ENCODE measurements around the gene PRSS8.
A peak's percentile ranks its signal among the peaks of the same experiment; 100 is the strongest.
"Not testable (repeated sequence)": the region's sequence is repeated elsewhere in the genome, so short reads cannot be mapped to it uniquely, and the experiment has no call there.

The PRSS8 gene

DNA sequence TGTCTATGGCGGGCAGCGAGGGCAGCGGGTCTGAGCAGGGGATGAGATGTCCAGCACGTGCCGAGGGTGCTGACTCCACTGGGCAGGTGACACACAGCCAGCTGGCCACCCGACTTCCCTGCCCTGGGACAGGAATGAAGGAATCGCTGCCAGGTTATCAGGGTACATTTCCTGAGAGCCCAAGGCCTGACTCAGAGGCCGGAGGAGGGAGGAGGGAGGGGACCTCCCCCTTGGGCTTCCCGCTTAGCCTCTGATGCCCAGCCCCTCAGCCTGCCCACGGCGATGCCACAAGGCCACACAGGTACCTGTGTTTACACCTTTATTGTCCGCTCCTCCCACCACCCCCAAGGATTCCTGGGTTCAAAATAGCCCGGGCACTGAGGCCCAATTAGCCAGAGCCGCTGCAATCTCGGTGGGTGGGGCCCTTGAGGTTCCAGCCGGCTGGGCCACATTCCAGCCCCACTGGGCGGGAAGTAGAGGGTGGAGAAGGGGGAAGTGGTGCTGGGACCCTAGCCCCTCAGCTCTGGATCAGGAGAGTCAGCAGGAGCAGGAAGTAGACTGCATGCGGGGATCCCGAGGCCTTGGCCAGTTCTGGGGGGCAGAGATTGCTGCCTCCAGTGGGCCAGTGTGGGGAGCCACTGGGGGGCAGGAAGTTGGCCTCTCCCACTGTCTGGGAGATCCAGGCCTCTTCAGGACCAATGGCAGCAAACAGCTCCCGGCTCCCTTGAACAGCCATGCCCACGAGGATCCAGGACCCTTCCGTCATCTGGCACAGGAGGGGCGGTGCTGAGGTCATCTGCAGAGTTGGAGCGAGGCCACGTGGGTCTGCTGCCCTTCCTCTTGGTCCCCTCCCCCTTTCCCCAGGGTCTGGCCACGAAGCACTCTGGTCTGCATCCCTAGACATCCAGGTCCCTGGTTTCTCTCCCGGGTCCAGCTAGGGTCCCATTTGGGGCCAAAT, 3.4 kb upstream of the PRSS8 start:
- DNase-seq (ENCODE audit: low spot score in 2 of 2), result no peak
- in situ Hi-C loops (cut with MboI; ENCODE audit: low sequenced_read_pairs), result no loop called here
- Histone ChIP-seq H3K4me3 (no peak overlapping the region), H3K36me3 (replicated peaks) (no peaks in the 10 kb centered on the region), H3K4me1 (peaks cover 26% of the 10 kb centered on the region), H3K9me3 (no peaks in the 10 kb centered on the region), H3K27me3 (ENCODE audit: low read depth) (no peaks in the 10 kb centered on the region)

DNA sequence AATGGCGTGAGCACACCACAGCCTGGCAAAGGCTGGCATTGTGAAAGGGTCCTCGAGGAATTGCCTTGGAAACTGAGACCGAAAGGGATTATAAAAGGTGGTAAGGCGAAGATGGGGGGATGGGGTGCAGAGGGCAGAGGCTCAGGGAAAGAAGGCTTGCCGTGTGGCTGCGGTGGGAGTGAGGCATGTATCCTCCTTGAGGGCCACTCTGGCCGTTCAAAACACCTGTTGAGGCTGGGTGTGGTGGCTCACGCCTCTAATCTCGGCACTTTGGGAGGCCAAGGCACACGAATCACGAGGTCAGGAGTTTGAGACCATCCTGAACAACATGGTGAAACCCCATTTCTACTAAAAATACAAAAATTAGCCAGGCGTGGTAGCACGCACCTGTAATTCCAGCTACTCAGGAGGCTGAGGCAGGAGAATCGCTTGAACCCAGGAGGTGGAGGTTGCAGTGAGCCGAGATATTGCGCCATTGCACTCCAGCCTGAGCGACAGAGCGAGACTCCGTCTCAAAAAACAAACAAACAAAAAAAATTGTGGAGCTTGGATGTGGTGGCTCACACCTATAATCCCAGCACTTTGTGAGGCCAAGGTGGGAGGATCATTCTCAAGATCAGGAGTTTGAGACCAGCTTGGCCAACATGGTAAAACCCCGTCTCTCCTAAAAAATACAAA, 1.4 kb upstream of the PRSS8 start:
- DNase-seq (ENCODE audit: low spot score in 2 of 2); H3K4me3 ChIP-seq; in situ Hi-C loops (cut with MboI; ENCODE audit: low sequenced_read_pairs); H3K9me3 ChIP-seq; H3K36me3 ChIP-seq (replicated peaks); H3K27me3 ChIP-seq (ENCODE audit: low read depth): not testable (repeated sequence)
- peaks cover 27% of the 10 kb centered on the region for H3K4me1 ChIP-seq

GRCh38 chr16:31136287-31136662, 748 bp upstream of the PRSS8 start:
- Histone ChIP-seq H3K36me3 (replicated peaks) (peaks cover 7% of the 10 kb centered on the region), H3K4me1 (peaks cover 20% of the 10 kb centered on the region), H3K4me3 (no peak overlapping the region), H3K27me3 (ENCODE audit: low read depth) (no peaks in the 10 kb centered on the region), H3K9me3 (no peaks in the 10 kb centered on the region)
- in situ Hi-C loops (cut with MboI; ENCODE audit: low sequenced_read_pairs), result no loop called here
- no peak for DNase-seq (ENCODE audit: low spot score in 2 of 2)

GRCh38 chr16:31134625-31135534, 647 bp downstream of the PRSS8 start:
- peak in 1 of 2 experiments; percentile 49 for DNase-seq (ENCODE audit: low spot score in 2 of 2)
- no peak overlapping the region for H3K4me3 ChIP-seq
- no peaks in the 10 kb centered on the region for H3K27me3 ChIP-seq (ENCODE audit: low read depth)
- in situ Hi-C loops (cut with MboI; ENCODE audit: low sequenced_read_pairs), result no loop called here
- no peaks in the 10 kb centered on the region for H3K9me3 ChIP-seq
- H3K4me1 ChIP-seq, result peaks cover 20% of the 10 kb centered on the region
- H3K36me3 ChIP-seq (replicated peaks), result peaks cover 11% of the 10 kb centered on the region

DNA sequence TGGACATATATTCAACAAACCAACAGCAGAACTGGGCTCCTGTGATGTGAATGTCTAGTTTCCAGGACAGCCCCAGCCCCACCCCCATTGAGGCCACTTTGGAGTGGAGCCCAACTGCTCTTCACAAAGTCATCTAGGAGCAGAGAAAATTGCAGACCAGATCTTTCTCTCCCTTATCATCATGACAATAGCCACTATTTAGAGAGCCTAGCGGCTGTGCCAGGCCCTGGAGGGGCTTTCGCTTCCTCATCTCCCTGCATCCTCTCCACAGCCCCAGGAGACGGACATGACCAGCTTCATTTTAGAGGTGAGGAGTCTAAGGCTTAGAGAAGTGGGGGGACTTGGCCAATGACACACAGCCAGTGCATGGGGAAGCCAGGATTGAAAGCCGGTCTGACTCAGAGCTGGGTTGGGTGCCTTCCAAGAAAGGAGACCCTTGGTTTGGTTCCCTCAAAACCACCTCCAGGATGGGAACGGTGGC, 1.4 kb downstream of the PRSS8 start:
- H3K4me1 ChIP-seq, result peaks cover 20% of the 10 kb centered on the region
- in situ Hi-C loops (cut with MboI; ENCODE audit: low sequenced_read_pairs), result no loop called here
- H3K36me3 ChIP-seq (replicated peaks), result peaks cover 17% of the 10 kb centered on the region
- H3K27me3 ChIP-seq (ENCODE audit: low read depth), result no peaks in the 10 kb centered on the region
- H3K9me3 ChIP-seq, result no peaks in the 10 kb centered on the region
- DNase-seq (ENCODE audit: low spot score in 2 of 2), result peak; percentile 73 to 82
- no peak overlapping the region for H3K4me3 ChIP-seq

DNA sequence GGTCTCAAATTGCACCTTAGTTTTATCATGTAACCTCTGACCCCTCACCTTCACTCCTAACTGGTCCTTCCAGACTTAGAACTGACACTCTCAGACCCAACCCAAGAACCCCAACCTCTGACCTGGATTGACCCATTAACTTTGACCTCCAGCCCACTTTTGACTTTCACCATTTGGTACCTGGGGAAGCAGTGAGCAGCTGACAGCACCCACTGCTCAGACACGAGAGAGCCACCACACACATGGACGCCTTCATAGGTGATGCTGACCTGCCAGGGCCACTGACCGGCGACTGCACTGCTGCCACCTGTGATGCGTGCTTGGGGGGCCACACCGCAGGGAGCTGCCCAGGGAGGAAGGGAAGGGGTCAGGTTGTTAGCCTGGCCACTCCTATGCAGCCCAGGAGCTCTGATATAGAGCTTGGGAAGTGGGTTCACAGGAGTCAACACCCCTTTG, 2.5 kb downstream of the PRSS8 start:
- Histone ChIP-seq H3K4me1 (peaks cover 20% of the 10 kb centered on the region), H3K27me3 (ENCODE audit: low read depth) (no peaks in the 10 kb centered on the region), H3K4me3 (no peak overlapping the region), H3K9me3 (no peaks in the 10 kb centered on the region), H3K36me3 (replicated peaks) (peaks cover 21% of the 10 kb centered on the region)
- in situ Hi-C loops (cut with MboI; ENCODE audit: low sequenced_read_pairs), result no loop called here
- no peak for DNase-seq (ENCODE audit: low spot score in 2 of 2)

DNA sequence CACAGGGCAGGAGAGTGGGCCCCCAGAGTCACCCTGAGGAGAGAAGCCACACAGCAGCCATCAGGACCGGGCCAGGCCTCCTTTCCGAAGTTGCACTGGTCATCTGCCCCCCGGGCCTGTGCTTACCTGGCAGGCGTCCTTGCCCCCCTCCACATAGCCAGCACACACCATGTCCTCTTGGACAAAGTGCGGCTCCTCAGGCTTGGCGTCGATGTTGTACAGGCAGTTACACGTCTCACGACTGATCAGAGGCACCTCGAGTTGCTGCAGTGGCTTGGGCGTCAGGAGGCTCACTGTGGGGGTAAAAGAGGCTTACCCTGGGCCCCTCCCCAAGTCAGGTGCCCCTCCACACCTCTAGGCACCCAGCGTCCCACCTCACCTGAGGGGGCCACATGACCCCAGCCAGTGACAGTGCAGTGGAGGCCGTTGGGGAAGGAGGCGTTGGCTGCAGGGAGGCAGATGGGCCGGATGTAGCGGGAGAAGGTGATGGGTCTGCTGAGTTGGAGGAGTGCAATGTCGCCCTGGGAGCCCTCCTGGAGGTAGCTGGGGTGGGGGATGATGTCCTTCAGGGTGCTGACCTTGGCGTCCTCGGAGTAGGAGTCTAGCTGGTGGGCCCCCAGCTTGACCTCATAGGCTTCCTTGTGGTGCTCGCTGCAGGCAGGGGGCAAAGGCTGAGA, 3.1 kb downstream of the PRSS8 start:
- in situ Hi-C loops (cut with MboI; ENCODE audit: low sequenced_read_pairs), result no loop called here

DNA sequence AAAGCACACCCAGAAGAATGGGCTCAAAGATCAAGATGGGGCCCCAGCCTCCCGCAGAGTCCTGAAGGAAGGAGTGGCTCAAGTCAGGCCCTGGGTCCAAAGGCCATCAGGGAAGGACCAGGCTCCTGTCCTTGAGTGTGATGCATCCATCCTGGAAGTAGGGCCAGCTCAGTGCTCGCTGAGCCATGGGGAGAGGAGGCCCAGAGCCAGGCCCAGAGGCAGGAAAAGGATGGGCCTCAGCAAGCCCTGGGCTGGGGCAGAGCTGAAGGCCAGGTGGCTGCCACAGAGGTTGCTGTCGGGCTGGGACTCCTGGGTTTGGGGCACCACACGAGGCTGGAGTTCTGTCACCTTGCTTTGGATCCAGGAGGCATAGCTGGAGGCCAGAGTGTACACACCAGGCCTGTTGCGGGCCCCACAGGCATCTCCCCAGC, 3.7 kb downstream of the PRSS8 start:
- peaks cover 34% of the 10 kb centered on the region for H3K36me3 ChIP-seq (replicated peaks)
- in situ Hi-C loops (cut with MboI; ENCODE audit: low sequenced_read_pairs), result no loop called here
- no peak for DNase-seq (ENCODE audit: low spot score in 2 of 2)

More for the DNA sequence above, 3.1 kb downstream of the PRSS8 start:
- no peaks in the 10 kb centered on the region for H3K27me3 ChIP-seq (ENCODE audit: low read depth)
- H3K9me3 ChIP-seq, result no peaks in the 10 kb centered on the region
- DNase-seq (ENCODE audit: low spot score in 2 of 2), result no peak
- H3K4me3 ChIP-seq, result no peak overlapping the region
- H3K36me3 ChIP-seq (replicated peaks), result peaks cover 28% of the 10 kb centered on the region
- H3K4me1 ChIP-seq, result peaks cover 20% of the 10 kb centered on the region

DNA sequence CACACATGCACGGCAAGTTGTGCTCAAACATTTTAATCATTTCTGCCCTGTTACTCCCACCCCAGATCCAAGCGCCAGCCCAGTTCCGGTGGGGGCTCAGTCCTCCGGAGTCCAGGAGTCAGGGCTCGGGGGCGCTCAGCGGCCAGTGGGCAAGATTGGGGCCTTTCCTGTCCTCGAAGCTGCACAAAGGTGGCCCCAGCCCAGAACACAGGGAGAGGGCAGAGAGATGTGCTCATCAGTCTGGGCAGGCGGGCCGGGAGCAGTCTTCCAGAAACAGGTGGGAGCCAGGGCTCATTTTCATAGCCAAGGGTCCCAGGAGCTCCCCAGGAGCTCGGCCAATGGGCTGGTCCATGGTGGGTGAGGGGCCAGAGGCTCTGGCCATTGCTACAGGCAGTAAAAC, 4.1 kb downstream of the PRSS8 start:
- H3K36me3 ChIP-seq (replicated peaks), result peaks cover 34% of the 10 kb centered on the region
- in situ Hi-C loops (cut with MboI; ENCODE audit: low sequenced_read_pairs), result no loop called here

More for the DNA sequence above, 3.7 kb downstream of the PRSS8 start:
- no peaks in the 10 kb centered on the region for H3K27me3 ChIP-seq (ENCODE audit: low read depth)
- H3K4me3 ChIP-seq, result no peak overlapping the region
- peaks cover 20% of the 10 kb centered on the region for H3K4me1 ChIP-seq
- no peaks in the 10 kb centered on the region for H3K9me3 ChIP-seq

DNA sequence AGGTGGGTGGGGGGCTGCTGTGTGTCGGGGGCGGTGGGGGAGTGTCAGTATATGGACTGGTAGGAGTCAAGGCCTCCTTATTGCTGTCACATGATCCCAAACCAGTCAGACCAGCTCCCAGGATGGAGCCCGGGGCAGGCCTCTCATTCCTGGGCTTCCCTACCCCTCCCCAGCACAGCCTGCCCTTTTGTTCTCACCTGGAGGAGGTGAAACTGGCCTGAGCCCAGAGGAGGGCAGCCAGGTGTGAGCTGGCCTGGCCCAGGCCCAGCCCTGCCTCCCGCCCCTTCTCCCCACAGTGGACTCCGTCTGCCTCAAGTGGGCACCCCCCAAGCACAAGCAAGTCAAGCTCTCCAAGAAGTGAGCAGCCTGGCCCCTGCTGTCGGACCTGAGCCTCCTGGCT, 4.6 kb downstream of the PRSS8 start:
- no peak for DNase-seq (ENCODE audit: low spot score in 2 of 2)
- Histone ChIP-seq H3K36me3 (replicated peaks) (peaks cover 34% of the 10 kb centered on the region), H3K4me1 (peaks cover 20% of the 10 kb centered on the region)

More for the DNA sequence above, 4.1 kb downstream of the PRSS8 start:
- no peak for DNase-seq (ENCODE audit: low spot score in 2 of 2)
- Histone ChIP-seq H3K4me1 (peaks cover 20% of the 10 kb centered on the region), H3K4me3 (no peak overlapping the region), H3K9me3 (no peaks in the 10 kb centered on the region), H3K27me3 (ENCODE audit: low read depth) (no peaks in the 10 kb centered on the region)

DNA sequence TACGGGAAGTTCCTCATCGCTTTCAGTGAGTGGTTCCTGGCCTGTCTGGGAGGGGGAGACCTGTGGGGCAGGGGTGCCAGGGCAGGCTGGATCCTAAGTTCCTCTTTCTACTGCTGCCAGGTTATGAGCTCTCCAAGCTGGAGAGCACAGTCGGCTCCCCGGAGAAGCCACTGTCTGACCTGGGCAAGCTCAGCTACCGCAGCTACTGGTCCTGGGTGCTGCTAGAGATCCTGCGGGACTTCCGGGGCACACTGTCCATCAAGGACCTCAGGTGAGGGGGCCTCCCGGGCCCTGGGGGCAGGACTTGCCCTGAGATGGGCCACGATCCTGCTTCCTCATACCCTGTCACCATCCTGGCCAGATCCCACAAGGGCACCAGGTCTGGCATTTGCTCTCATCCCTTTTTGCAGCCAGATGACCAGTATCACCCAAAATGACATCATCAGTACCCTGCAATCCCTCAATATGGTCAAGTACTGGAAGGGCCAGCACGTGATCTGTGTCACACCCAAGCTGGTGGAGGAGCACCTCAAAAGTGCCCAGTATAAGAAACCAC, 5.1 kb downstream of the PRSS8 start:
- no peak for DNase-seq (ENCODE audit: low spot score in 2 of 2)
- Histone ChIP-seq H3K4me3 (no peak overlapping the region), H3K9me3 (no peaks in the 10 kb centered on the region), H3K27me3 (ENCODE audit: low read depth) (no peaks in the 10 kb centered on the region), H3K36me3 (replicated peaks) (peaks cover 34% of the 10 kb centered on the region), H3K4me1 (peaks cover 20% of the 10 kb centered on the region)
- in situ Hi-C loops (cut with MboI; ENCODE audit: low sequenced_read_pairs), result no loop called here

More for the DNA sequence above, 4.6 kb downstream of the PRSS8 start:
- Histone ChIP-seq H3K27me3 (ENCODE audit: low read depth) (no peaks in the 10 kb centered on the region), H3K9me3 (no peaks in the 10 kb centered on the region), H3K4me3 (no peak overlapping the region)
- in situ Hi-C loops (cut with MboI; ENCODE audit: low sequenced_read_pairs), result no loop called here

DNA sequence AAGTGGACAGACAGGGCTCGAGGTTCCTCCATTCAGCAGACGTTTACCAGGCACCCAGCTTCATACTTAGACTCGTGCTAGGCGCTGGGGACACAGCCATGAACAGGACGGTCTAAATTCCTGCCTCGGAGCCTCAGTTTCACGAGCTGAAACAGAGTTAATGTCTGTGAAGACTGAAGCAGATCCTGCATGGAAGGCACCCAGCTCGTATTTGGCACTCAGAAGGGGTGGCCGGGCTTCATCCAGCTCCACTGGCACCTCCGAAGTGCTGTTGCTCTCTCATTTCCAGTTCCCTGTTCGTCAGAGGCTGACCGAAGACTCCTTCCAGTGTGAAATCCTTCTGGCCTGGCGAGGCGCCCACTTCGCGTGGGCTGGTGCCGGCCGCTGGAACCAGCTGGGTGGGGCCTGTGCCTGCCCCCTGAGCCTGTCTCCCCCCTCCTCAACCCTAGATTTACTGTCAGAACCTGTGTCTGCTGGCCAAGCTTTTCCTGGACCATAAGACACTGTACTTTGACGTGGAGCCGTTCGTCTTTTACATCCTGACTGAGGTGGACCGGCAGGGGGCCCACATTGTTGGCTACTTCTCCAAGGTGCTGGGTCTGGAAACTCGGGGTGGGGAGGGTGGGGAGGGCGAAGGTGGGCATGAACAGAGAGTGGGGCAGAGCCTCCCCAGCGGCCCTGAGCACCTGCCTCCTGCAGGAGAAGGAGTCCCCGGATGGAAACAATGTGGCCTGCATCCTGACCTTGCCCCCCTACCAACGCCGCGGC, 5.8 kb downstream of the PRSS8 start:
- in situ Hi-C loops (cut with MboI; ENCODE audit: low sequenced_read_pairs), result no loop called here
- no peak overlapping the region for H3K4me3 ChIP-seq
- H3K27me3 ChIP-seq (ENCODE audit: low read depth), result no peaks in the 10 kb centered on the region
- H3K36me3 ChIP-seq (replicated peaks), result peaks cover 34% of the 10 kb centered on the region
- no peak for DNase-seq (ENCODE audit: low spot score in 2 of 2)
- H3K9me3 ChIP-seq, result no peaks in the 10 kb centered on the region
- peaks cover 14% of the 10 kb centered on the region for H3K4me1 ChIP-seq
